ENCODE measurements around the gene ATXN1.

- no peak for TF ChIP-seq CTCF (conservative IDR thresholded peaks at IDR 0.05; ENCODE audit: low read length)
- TF ChIP-seq EZH2phosphoT487 (IDR thresholded peaks at IDR 0.05; ENCODE audit: borderline replicate concordance) = no peak
Measured at GRCh38 chr6:16486661-16487060, 274.6 kb downstream of the ATXN1 start.

All from Loucy (cell line).